GM21367 (cell line): ENCODE results near the gene RALBP1.

ENCODE experiments used
- ATAC-seq: cut with Tn5 transposase; IDR thresholded peaks from one replicate; pipeline ENCODE4 v1.9.1; 2021; ENCODE audit not compliant: unreplicated experiment

The RALBP1 gene

DNA sequence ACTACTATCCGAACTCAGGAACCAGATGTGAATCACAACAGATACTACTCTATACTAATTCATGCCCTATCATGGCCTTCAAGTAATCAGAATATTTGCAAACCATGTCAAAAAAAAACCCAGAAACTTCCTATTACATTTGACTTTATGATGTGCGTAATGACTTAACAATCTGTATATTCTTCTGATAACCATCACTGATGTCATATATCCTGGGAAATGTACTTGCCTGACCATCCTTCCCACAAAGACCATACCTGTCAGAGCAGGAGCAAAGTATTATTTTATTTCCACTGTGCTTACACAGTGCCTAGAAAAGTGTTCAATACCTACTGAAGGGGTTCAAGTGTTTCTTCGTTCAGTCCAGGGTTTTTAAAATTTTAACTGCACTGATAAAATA is 111.5 kb downstream of the RALBP1 start:
- no peak for ATAC-seq
